ENCODE measurements around the gene KDM2A.
"Not testable (repeated sequence)": the region's sequence is repeated elsewhere in the genome, so short reads cannot be mapped to it uniquely, and the experiment has no call there.

The KDM2A gene

DNA sequence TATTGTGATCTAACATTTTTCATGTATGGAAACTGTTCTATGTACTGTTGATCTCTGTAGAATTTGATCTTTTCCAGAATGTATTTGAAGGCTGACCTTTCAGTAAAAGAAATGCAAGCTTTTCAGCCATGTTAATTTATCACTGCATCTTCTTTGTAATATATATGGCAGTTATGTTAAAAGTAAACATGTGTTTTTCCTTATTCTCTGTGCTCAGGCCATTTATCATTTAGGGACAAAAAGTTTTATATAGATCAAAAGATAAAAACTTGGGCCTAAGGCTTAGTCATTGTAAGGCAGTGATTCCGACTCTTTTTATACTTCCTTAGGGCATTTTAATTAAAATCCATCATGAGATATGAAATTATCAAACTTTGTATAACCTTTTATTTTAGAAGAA is 48.7 kb downstream of the KDM2A start:
- DNase-seq (ENCODE audit: low read depth) = no peak

DNA sequence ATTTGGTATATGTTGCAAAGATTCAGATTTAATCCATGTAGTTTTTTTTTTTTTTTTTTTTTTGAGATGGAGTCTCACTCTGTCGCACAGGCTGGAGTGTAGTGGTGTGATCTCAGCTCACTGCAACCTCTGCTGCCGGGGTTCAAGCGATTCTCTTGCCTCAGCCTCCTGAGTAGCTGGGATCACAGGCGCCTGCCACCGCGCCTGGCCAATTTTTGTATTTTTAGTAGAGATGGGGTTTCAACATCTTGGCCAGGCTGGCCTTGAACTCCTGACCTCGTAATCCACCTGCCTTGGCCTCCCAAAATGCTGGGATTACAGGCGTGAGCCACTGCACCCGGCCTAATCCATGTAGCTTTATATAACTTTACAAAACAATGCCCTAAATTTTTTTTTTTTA is 49.8 kb downstream of the KDM2A start:
- DNase-seq (ENCODE audit: low read depth) = not testable (repeated sequence)

DNA sequence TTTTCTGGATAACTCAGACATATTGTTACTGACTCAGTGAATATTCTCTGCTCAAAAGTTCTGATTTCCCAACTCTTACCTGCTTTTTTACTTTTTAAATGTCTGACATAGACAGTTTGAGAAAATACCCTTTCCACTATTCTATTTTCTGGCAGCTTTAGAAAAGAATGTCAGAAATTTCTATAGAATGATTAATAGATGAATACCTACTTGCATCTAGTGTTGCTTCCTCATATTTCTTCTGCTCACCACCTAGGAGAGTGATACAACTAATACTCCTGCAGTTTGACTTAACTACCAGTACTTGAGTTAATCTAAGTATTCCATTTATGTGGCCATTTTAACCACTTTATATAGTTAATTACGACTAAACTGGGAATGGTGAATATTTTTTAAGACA is 55.2 kb downstream of the KDM2A start:
- DNase-seq (ENCODE audit: low read depth) = no peak

DNA sequence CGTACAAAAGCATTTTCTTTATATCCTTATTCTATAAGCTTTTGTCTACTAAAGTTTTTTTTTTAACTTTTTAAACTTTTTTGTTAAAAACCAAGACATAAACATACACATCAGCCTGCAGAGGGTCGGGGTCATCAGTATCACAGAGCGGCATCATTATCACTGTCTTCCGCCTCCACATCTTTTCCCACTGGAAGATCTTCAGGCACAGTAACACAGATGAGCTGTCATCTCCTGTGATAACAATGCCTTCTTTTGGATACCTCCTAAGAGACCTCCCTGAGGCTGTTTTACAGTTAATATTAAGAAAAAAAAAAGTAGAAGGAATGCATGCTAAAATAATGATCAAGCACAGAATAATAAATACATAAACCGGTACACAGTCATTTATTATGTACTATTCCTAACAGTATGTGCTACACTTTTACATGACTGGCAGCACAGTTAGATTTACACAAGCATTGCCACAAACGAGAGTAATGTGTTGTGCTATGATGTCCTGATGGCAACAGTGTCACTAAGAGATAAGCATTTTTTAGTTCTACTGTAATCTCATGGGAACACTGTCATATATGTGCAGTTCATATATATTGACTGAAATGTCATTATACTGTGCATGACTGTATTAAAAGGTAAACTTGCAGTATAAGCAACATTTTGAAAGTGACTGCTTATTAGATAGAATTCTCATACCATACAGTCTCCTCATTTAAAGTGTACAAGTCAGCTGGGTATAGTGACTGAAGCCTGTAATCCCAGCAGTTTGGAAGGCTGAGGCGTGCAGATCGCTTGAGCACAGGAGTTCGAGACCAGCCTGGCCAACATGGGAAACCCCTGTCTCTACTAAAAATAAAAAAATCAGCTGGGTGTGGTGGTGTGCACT is 58.6 kb downstream of the KDM2A start:
- DNase-seq (ENCODE audit: low read depth) = no peak

DNA sequence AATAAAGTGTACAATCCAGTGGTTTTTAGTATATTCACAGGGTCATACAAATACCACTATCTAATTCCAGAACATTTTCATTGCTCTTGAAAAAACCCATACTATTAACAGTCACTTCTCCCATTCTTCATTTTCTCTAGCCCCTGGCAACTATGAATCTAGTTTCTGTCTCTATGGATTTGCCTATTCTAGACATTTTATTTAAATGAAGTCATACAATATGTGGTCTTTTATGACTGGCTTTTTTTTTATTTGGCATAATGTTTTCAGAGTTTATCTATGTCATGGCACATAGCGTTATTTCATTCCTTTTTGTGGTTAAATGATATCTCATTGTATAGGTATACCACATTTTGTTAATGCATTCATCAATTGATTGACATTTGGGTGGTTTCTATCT is 59.4 kb downstream of the KDM2A start:
- no peak for DNase-seq (ENCODE audit: low read depth)

DNA sequence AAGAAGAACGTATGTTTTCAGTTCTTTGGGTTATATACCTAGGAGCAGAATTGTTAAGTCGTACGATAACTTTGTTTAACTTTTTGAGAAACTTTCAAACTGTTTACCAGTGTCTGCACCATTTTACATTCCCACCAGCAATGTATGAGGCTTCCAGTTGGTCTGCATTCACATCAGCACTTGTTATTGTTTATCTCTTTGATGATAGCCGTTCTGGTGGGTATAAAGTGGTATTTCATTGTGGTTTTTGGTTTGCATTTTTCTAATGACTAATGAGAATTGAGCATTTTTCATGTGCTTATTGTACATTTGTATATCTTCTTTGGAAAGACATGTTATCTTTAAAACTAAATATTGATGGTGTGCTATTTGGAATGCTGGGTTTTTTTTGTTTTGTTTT is 59.8 kb downstream of the KDM2A start:
- no peak for DNase-seq (ENCODE audit: low read depth)

DNA sequence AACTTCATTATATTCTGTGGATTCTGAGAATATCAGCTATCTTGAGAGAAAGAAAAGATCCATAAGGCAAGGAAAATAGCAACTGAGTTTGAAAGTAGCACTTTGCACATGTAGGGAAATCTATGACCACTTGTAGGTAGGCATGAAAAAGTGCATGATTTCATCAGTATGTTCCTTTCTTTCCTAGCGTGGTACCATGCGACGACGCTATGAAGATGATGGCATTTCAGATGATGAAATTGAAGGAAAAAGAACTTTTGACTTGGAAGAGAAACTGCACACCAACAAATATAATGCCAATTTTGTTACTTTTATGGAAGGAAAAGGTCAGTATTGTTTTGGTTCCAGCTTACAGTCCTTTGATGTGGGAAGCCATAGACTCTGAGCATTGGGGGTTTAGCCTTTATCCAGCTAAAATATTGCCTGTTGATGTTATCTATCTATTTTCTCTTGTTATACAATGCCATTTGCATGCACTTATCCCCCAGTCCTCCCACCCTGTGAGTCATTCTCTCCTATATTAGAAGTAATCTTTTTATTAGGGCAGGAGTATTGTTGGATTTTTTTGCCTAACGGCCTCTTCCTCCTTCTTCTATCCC is 60.9 kb downstream of the KDM2A start:
- no peak for DNase-seq (ENCODE audit: low read depth)

DNA sequence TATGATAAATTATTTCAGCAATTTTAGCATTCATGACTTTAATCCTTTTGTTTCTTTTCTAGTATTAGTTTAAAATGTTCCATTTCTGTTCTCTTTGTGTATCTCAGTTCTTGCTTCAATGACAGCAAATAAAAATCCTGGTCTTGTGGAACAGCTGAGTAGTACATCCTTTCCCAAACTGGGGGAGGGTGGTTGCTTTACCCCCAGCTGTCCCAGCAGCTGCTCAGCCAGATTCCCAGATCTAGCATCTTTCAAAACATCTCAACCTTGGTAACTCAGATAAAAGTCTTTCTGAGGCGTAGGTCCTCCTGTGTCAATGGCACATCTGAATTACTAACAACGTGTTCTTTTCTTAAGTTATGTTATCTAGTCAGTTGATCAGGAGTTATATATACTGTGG is 75.0 kb downstream of the KDM2A start:
- no peak for DNase-seq (ENCODE audit: low read depth)

DNA sequence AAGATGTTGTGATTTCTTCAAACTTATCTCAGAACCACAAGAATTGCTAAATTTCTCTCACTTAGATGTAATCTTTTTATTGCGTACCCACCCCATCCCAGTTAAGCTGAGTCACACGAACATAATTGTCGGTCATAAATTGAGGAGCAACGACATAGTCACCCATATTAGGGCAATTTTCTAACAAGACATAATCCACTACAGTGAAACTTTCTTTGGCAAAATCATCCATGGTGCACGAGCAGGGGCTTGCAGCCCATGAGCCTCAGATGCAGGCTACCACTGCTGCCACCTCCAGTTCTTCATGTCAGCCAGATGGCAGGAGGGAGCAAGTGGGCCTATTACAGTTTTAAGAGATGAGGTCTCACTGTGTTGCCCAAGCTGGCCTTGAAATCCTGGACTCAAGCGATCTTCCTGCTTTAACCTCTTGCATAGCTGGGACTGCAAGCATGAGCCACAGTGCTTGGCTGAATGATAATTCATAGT is 77.0 kb downstream of the KDM2A start:
- no peak for DNase-seq (ENCODE audit: low read depth)

DNA sequence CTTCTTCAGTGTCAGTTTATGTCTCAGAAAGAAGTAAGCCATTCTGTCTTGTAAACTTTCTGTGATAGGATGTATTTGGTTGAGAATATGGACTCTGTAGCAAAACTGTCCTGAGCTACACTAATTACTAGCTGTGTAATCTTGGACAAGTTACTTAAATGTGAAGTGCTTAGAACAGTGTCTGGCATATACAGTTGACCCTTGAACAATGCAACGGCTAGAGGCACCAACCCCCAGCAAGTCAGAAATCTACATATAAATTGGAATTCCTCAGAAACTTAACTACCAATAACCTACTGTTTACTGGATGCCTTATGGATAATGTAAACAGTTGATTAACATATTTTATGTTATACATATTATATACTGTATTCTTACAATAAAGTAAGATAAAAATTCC is 78.5 kb downstream of the KDM2A start:
- no peak for DNase-seq (ENCODE audit: low read depth)

DNA sequence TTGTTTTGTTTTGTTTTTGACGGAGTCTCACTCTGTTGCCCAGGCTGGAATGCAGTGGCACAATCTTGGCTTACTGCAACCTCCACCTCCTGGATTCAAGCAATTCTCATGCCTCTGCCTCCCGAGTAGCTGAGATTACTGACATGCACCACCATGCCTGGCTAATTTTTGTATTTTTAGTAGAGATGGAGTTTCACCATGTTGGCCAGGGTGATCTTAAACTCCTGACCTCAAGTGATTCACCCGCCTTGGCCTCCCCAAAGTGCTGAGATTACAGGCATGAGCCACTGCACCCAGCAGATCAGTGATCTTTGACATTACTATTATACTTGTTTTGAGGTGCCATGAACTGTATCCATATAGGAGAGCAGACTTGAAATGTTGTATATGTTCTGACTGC is 79.7 kb downstream of the KDM2A start:
- DNase-seq (ENCODE audit: low read depth) = not testable (repeated sequence)

DNA sequence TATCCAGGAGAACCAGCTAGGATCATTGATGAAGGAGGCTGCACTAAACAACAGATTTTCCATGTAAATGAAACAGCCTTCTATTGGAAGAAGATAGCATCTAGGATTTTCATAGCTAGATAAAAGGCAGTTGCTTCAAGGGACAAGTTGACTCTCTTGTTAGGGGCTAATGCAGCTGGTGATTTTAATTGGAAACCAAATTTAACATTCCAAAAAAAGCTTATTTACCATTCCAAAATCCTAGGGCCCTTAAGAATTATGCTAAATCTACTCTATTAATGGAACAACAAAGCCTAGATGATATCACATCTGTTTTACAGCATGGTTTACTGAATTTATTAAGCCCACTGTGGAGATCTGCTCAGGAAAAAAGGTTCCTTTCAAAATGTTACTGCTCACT is 80.7 kb downstream of the KDM2A start:
- no peak for DNase-seq (ENCODE audit: low read depth)

DNA sequence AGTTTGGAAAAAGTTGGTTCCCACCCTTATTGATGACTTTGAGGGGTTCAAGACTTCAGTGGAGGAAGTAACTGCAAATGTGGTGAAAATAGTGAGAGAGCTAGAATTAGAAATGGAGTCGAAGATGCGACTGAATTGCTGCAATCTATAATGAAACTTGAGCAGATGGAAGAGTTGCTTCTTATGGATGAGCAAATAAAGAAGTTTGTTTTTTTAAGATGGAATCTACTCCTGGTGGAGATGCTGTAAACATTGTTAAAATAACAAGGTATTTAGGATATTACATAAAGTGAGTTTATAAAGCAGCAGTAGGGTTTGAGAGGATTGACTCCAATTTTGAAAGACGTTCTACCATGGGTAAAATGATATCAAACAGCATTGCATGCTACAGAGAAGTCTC is 83.0 kb downstream of the KDM2A start:
- DNase-seq (ENCODE audit: low read depth) = no peak

DNA sequence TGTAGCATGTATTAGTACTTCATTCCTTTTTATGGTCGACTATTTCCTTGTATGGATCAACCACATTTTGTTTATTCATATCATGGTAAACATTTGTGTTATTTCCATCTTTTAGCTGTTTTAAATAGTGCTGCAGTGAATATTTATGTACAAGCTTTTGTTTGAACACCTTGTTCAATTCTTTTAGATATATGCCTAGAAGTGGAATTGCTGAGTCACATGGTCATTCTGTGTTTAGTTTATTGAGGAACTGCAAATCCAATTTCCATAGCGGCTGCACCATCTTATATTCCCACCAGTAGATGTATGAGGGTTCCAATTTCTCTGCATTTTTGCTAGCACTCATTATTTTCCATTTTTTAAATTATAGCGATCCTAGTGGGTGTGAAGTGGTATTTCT is 85.8 kb downstream of the KDM2A start:
- no peak for DNase-seq (ENCODE audit: low read depth)

DNA sequence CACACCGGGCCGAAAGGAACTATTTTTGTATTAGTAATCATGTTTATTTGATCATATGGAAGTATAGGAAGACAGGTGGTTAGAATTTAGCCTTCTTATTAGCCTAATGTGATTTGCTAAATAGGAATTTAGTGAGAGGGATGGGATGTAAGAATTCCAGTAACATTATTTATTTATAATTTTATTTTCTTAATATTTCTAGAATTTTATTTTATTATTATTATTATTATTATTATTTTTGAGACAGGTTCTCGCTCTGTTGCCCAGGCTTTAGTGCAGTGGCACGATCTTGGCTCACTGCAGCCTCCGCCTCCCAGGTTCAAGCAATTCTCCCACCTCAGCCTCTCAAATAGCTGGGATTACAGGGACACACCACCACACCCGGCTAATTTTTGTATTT is 90.2 kb downstream of the KDM2A start:
- not testable (repeated sequence) for DNase-seq (ENCODE audit: low read depth)

DNA sequence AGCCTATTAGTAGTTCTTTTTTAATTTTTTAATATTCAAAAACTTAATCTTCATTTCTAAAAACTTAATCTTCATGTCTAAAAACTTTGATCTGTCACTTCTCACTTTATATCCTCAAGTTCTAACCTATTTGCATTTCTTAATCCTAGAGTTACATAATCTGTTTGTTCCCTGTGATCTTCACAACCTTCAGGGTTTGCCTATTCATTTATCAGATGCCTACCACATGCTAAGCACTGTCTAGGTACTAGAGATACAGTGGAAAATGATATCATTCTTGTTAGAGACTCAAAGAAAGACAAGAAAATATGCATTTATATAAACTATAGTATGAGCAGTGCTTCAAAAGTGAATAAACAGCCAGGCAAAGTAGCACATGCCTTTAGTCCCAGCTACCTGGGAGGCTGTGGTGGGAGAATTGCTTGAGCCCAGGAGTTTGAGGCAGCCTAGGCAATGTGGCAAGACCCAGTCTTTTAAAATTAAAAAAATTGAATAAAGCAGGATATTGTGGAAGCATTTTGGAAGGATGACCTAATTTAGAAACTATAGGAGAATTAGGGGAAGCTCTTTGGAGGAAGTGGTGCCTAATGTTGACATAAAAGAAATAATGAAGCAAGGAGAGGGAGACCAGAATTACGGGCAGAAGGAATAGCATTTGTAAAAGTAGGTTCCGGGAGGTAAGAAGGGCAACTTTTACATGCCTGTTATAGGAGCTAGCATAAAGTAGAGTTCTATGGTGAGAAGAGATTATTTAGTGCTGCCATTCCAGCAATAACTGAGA is 92.8 kb downstream of the KDM2A start:
- no peak for DNase-seq (ENCODE audit: low read depth)

DNA sequence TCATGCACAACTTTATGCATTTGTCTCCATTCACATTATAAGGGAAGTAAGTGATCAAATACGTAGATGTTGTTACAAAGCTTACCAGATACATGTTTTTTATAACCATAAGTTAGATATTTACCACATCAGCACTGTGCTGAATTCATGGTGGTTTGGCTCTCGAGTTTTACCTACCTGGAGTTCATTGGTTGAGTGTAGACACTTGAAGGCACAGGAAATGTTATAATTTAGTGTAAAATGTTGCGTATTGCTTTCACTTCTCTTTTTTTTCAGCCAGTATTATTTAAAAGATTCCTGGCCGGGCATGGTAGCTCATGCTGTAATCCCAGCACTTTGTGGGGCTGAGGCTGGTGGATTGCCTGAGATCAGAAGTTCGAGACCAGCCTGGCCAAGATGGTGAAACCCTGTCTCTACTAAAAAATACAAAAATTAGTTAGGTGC is 94.1 kb downstream of the KDM2A start:
- DNase-seq (ENCODE audit: low read depth) = no peak

DNA sequence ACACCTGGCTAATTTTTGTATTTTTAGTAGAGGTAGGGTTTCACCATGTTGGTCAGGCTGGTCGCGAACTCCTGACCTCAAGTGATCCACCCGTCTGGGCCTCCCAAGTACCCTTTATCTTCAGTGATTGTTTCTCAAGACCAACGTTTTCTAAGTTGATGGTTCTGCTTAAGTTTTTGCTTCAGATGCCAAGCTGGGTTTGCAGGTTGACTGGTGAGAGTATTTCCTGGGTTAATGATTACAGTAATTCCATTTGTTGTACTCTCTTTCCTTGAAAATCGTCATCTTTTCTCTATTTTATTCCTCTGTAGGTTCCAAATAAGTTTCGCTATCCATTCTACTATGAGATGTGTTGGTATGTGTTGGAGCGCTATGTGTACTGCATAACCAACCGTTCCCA is 108.7 kb downstream of the KDM2A start:
- no peak for DNase-seq (ENCODE audit: low read depth)

DNA sequence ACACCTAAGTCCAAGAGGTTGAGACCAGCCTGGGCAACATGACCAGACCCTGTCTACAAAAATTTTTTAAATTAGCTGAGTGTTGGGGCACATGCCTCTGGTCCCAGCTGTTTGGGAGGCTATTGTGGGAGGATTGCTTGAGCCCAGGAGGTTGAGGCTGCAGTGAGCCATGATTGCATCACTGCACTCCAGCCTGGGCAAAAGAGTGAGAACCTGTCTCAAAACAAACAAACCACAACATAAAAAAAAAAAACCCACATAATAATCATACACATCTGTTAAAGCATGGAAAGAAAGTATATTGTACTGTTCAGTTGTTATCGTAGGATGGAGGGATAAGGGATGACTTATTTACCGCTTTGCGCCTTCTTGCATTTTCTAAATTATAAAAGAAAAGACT is 111.3 kb downstream of the KDM2A start:
- DNase-seq (ENCODE audit: low read depth) = no peak

DNA sequence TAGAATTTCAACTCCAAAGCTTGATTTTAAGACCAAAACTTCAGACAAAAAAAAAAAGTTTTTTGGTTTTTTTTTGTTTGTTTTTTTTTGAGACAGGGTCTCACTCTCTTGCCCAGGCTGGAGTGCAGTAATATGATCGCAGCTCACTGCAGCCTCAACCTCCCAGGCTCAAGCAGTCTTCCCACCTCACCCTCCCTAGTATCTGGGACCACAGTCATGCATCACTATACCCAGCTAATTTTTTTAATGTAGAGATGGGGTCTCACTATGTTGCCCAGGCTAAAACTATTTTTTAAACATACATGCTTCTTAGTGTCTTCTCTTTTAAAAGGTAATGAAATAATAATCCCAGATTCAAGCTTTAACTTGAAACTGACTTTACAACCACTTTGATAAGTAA is 111.8 kb downstream of the KDM2A start:
- no peak for DNase-seq (ENCODE audit: low read depth)

DNA sequence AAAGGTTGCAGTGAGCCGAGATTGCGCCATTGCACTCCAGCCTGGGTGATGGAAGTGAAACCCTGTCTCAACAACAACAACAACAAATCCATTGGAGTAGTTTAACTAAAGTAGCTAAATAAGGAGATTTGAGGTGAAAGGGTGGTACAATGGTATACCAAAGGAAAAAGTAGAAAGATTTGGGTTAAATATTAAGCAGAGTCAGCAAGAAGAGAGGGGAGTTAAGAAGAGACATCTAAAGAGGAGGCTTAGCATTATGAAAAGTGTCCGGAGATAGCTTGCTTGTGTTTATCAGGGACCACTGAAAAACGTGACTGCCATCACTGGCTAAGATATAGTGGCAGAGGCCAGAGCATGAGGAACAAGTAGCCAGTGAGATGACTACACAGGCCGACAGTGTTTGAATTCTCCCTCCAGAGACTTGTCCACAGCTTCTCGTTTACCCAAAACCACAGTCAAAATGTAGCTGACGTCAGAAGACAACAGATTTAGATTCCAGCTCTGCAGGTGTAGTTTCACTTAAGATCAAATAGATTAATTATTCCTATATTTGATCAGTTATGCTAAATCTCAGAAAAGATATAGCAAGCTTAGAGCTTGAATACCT is 114.6 kb downstream of the KDM2A start:
- DNase-seq (ENCODE audit: low read depth) = no peak

DNA sequence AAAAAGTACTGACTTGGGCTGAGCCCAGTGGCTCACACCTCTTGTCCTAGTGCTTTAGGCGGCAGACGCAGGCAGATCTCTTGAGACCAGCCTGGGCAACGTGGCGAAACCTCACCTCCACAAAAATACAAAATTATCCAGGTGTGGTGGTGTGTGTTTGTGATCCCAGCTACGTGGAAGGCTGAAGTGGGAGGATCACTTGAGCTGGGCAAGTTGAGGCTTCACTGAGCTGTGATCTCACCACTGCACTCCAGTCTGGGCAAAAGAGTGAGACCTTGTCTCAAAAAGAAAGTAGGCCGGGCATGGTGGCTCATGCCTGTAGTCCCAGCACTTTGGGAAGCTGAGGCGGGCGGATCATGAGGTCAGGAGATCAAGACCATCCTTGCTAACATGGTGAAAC is 115.5 kb downstream of the KDM2A start:
- not testable (repeated sequence) for DNase-seq (ENCODE audit: low read depth)

All from non-pigmented ciliary epithelial cell (primary cell).